Kidney (tissue), 14 donors: ENCODE data around the gene ARHGEF28. TPM values are rescaled to one million over a fixed set of nuclear protein-coding genes. Genes with fewer than 3 reads are reported as not detected.

Experiments
- DNase-seq, 5 donors: peaks; one replicate each; pipeline ENCODE4 v3.0.0-alpha.2; 2013 to 2020
- FAIRE-seq: peaks from 2 replicates; lab custom pipeline; 2012; peaks lifted over from hg19 to GRCh38; lab: Jason Lieb, UNC
- H3K27ac ChIP-seq, 2 donors: one replicate each; pipeline ENCODE4 v1.7.0; 2013; ENCODE audit warnings: low read depth in 2 of 2, low read length in 2 of 2, inconsistent platforms in 1 of 2
- H3K27me3 ChIP-seq: one replicate; pipeline ENCODE4 v1.7.1; 2013; ENCODE audit warnings: low read length, inconsistent platforms; ENCODE audit not compliant: control insufficient read depth, insufficient read depth
- H3K36me3 ChIP-seq, 3 donors: one replicate each; pipeline versions ENCODE4 v1.7.0 to v1.7.1; 2013; ENCODE audit warnings: low read length in 3 of 3, control low read depth in 1 of 3, inconsistent platforms in 1 of 3; ENCODE audit not compliant: insufficient read depth in 3 of 3, control insufficient read depth in 2 of 3
- H3K4me1 ChIP-seq, 3 donors: one replicate each; pipeline versions ENCODE4 v1.7.0 to v1.7.1; 2013; ENCODE audit warnings: low read length in 3 of 3, inconsistent platforms in 1 of 3, low read depth in 1 of 3; ENCODE audit not compliant: control insufficient read depth in 2 of 3, insufficient read depth in 2 of 3
- H3K4me3 ChIP-seq, 3 donors: one replicate each; pipeline versions ENCODE4 v1.7.0 to v1.8.1; 2013; ENCODE audit warnings: low read length in 3 of 3, control low read depth in 1 of 3, inconsistent platforms in 1 of 3
- H3K9ac ChIP-seq, 3 donors: one replicate each; pipeline versions ENCODE4 v1.7.0 to v1.7.1; 2013; ENCODE audit warnings: low read length in 3 of 3, control low read depth in 1 of 3, inconsistent platforms in 1 of 3
- H3K9me3 ChIP-seq, 3 donors: one replicate each; pipeline versions ENCODE4 v1.7.0 to v1.7.1; 2013; ENCODE audit warnings: low read length in 3 of 3, control low read depth in 1 of 3, inconsistent platforms in 1 of 3; ENCODE audit not compliant: control insufficient read depth in 2 of 3, insufficient read depth in 1 of 3
- CTCF ChIP-seq: IDR thresholded peaks from 3 replicates; pipeline ENCODE4 v1.5.1; 2012; ENCODE audit warnings: mild to moderate bottlenecking, moderate library complexity, borderline replicate concordance; ENCODE audit not compliant: insufficient read depth; ENCODE audit errors: extremely low read depth
- intact Hi-C: fragments of 100-400 bp; cut with DNase I; formaldehyde crosslinking; loops from one replicate; pipeline ENCODE4 v1.11.1; 2022
- polyA plus RNA-seq: library from polyadenylated mRNA; stranded (reverse); fragments of 350-450 nt; fragmentation: Illumina TruSeq; extraction: RNeasy Lipid Tissue Mini Kit (QIAGEN cat#74804); gene quantifications from one replicate; pipeline ENCODE4 v1.2.3, GENCODE V29; 2014; ENCODE audit warnings: low read depth, low replicate concordance; ENCODE audit not compliant: insufficient read depth
- total RNA-seq: library from RNA; stranded (reverse); fragmentation: NEBNext Ultra II Directional; extraction: Animal tissue kit (Norgen Biotek cat#: 25700); gene quantifications from one replicate; pipeline ENCODE4 v1.2.1, GENCODE V29; 2021
- donor health status: control.
- donor health status: control.
- donor health status: control.
- donor health status: control.
- donor health status: control.
- donor health status: DM: yes; HTN: yes; CAD: no.
- donor health status: Normal renal cell carcinoma (clear cell type).

The ARHGEF28 gene
- total and polyA plus RNA-seq, 2 donors from 2014 or later, result 21.9 to 66.3 TPM

GRCh38 chr5:73812457-73812856 lies 186.5 kb downstream of the ARHGEF28 start:
- no peak for TF ChIP-seq CTCF

GRCh38 chr5:73812962-73813588 lies 187.1 kb downstream of the ARHGEF28 start:
- Histone ChIP-seq H3K4me3 (peak overlapping the region; percentile 85 to 96 (median 90)), H3K9me3 (no peaks in the 10 kb centered on the region), H3K27me3 (no peaks in the 10 kb centered on the region), H3K4me1 (peaks cover 5 to 14% (median 7%) of the 10 kb centered on the region in 3 donors), H3K27ac (peak overlapping the region; percentile 89 to 92), H3K9ac (peak overlapping the region in 2 of 3 donors; percentile 79 to 88), H3K36me3 (peaks cover 0 to 2% (median 0%) of the 10 kb centered on the region in 3 donors)
- no peak for TF ChIP-seq CTCF
- DNase-seq (peak; percentile 80 to 97 (median 87)), FAIRE-seq (peak; percentile 98)
- intact Hi-C loops, result no loop called here

More at GRCh38 chr5:73812457-73812856, 186.5 kb downstream of the ARHGEF28 start:
- peaks cover 5 to 11% (median 7%) of the 10 kb centered on the region in 3 donors for H3K4me1 ChIP-seq
- H3K4me3 ChIP-seq, result peak overlapping the region; percentile 36 to 90 (median 85)
- peak in 3 of 5 donors; percentile 38 to 74 (median 69) for DNase-seq
- peak overlapping the region; percentile 85 to 92 for H3K27ac ChIP-seq
- H3K27me3 ChIP-seq, result no peaks in the 10 kb centered on the region
- H3K9ac ChIP-seq, result peak overlapping the region in 2 of 3 donors; percentile 76 to 88
- H3K36me3 ChIP-seq, result no peaks in the 10 kb centered on the region
- FAIRE-seq, result no peak
- intact Hi-C loops, result no loop called here
- no peaks in the 10 kb centered on the region for H3K9me3 ChIP-seq

- H3K4me3 ChIP-seq, result peak overlapping the region; percentile 85 to 96 (median 90)
- intact Hi-C loops, result no loop called here
- DNase-seq (peak in 3 of 5 donors; percentile 37 to 56 (median 47)), FAIRE-seq (no peak)
- TF ChIP-seq CTCF, result no peak
- no peaks in the 10 kb centered on the region for H3K9me3 ChIP-seq
- peak overlapping the region; percentile 68 to 74 for H3K27ac ChIP-seq
- peak overlapping the region; percentile 57 to 88 (median 84) for H3K9ac ChIP-seq
- no peaks in the 10 kb centered on the region for H3K27me3 ChIP-seq
- H3K36me3 ChIP-seq, result peaks cover 0 to 2% (median 0%) of the 10 kb centered on the region in 3 donors
- H3K4me1 ChIP-seq, result peaks cover 7 to 19% (median 8%) of the 10 kb centered on the region in 3 donors
Observed at GRCh38 chr5:73814233-73814846, 188.3 kb downstream of the ARHGEF28 start.
